Urothelium cell line (cell line): Measurements from ENCODE around the gene LINC01488.
A peak's percentile ranks its signal among the peaks of the same experiment; 100 is the strongest.

Experiments
- DNase-seq: peaks from one replicate; pipeline ENCODE4 v3.0.0; 2011; ENCODE audit warnings: low spot score, mixed read lengths
- FAIRE-seq: peaks from 2 replicates; lab custom pipeline; 2011; peaks lifted over from hg19 to GRCh38; lab: Jason Lieb, UNC

LINC01488 gene

GRCh38 chr11:69541501-69542313 is 60.2 kb downstream of the LINC01488 start:
- DNase-seq (peak; percentile 48), FAIRE-seq (no peak)

GRCh38 chr11:69542314-69543168 is 61.1 kb downstream of the LINC01488 start:
- DNase-seq (no peak), FAIRE-seq (no peak)
